Panc1 (cell line): ENCODE results near the gene SLC25A34. TPM values are rescaled to one million over a fixed set of nuclear protein-coding genes. Genes with fewer than 3 reads are reported as not detected.

Experiments used
- ATAC-seq: fragments of 200-7000 bp; cut with Tn5 transposase; 2 replicates; pipeline ENCODE4 v1.9.1; 2020; ENCODE audit warnings: mild to moderate bottlenecking, moderate library complexity
- BruUV-seq: library from RNA; stranded (reverse); fragments of 400-500 nt; replicated peaks from 2 replicates; lab custom pipeline; 2021; lab: Mats Ljungman, UMichigan
- CTCF ChIA-PET: fragments of 300-600 bp; sonication (Branson Sonifier 250); formaldehyde crosslinking; loops from one replicate; lab custom pipeline; 2022; ENCODE audit warnings: antibody characterized with exemption; lab: Charles Lee
- POLR2A ChIA-PET: fragments of 300-600 bp; sonication (Branson Sonifier 250); formaldehyde crosslinking; loops from one replicate; lab custom pipeline; 2022; ENCODE audit warnings: antibody characterized with exemption; lab: Charles Lee
- DNase-seq: peaks from one replicate; pipeline ENCODE4 v3.0.0-alpha.2; 2010; ENCODE audit warnings: low read depth, low spot score
- H3K27ac ChIP-seq: 2 replicates; pipeline ENCODE4 v1.5.1; 2011; ENCODE audit warnings: mild to moderate bottlenecking, low read length, inconsistent platforms
- H3K27me3 ChIP-seq: fragments of 200-500 bp; sonication (Bioruptor generic); 2 replicates; pipeline ENCODE4 v1.6.0; 2014; ENCODE audit warnings: low read length, inconsistent platforms; ENCODE audit not compliant: control insufficient read depth, insufficient read depth
- H3K36me3 ChIP-seq: fragments of 200-500 bp; sonication (Bioruptor generic); 2 replicates; pipeline ENCODE4 v1.5.1; 2014; ENCODE audit warnings: inconsistent platforms, mild to moderate bottlenecking, low read length, moderate library complexity; ENCODE audit not compliant: control insufficient read depth, insufficient read depth
- H3K4me1 ChIP-seq: 2 replicates; pipeline ENCODE4 v1.5.1; 2011; ENCODE audit warnings: inconsistent platforms, mild to moderate bottlenecking, low read length, moderate library complexity; ENCODE audit not compliant: control insufficient read depth, insufficient read depth
- H3K4me3 ChIP-seq, 2 experiments: 2 replicates each; pipeline ENCODE4 v1.5.1; 2011 to 2012; ENCODE audit warnings: low read depth in 2 of 2, low read length in 2 of 2, mild to moderate bottlenecking in 2 of 2, inconsistent platforms in 1 of 2, moderate library complexity in 1 of 2
- H3K9me3 ChIP-seq: fragments of 200-500 bp; sonication (Bioruptor generic); 2 replicates; pipeline ENCODE4 v1.5.1; 2014; ENCODE audit warnings: low read depth, mild to moderate bottlenecking, inconsistent platforms, low read length, moderate library complexity; ENCODE audit not compliant: control insufficient read depth, insufficient read depth
- POLR2AphosphoS5 ChIP-seq: IDR thresholded peaks from 2 replicates; pipeline ENCODE4 v1.6.1; 2012; ENCODE audit warnings: mild to moderate bottlenecking, low read depth, low read length, moderate library complexity
- SIN3A ChIP-seq: IDR thresholded peaks from 2 replicates; pipeline ENCODE4 v1.6.1; 2012; ENCODE audit warnings: low read depth, mild to moderate bottlenecking, low read length, moderate library complexity, borderline replicate concordance; ENCODE audit not compliant: insufficient read depth
- TCF7L2 ChIP-seq: IDR thresholded peaks from 2 replicates; pipeline ENCODE4 v1.6.1; 2011; ENCODE audit warnings: mild to moderate bottlenecking, low read depth, low read length, inconsistent platforms
- in situ Hi-C: cut with HindIII; loops from 2 replicates; pipeline ENCODE4 v1.10.0; 2016; ENCODE audit warnings: low sequenced_read_pairs, low pct_unique_long_range_greater_than_20kb
- intact Hi-C: fragments of 100-400 bp; cut with micrococcal nuclease; formaldehyde crosslinking; loops from one replicate; pipeline ENCODE4 v1.10.0; 2022; ENCODE audit not compliant: unreplicated experiment
- total RNA-seq: library from RNA; stranded (reverse); gene quantifications from one replicate; pipeline ENCODE4 v1.2.1, GENCODE V29; 2021; ENCODE audit not compliant: unreplicated experiment
- TF ChIP-seq, protein P1 (sequence below), 2 experiments: IDR thresholded peaks; 2 replicates each; pipeline ENCODE4 v1.6.1; 2011 to 2012; ENCODE audit warnings: low read depth in 2 of 2, control low read depth in 1 of 2, low read length in 1 of 2, mild to moderate bottlenecking in 1 of 2, moderate library complexity in 1 of 2; ENCODE audit not compliant: insufficient read depth in 1 of 2
- TF ChIP-seq, protein P2 (sequence below): fragments of 450-650 bp; IDR thresholded peaks from 2 replicates; pipeline ENCODE4 v1.5.1; 2017; ENCODE audit warnings: mild to moderate bottlenecking

The SLC25A34 gene
- total RNA-seq, 1 experiment from 2014 or later, result 0.64 TPM

DNA sequence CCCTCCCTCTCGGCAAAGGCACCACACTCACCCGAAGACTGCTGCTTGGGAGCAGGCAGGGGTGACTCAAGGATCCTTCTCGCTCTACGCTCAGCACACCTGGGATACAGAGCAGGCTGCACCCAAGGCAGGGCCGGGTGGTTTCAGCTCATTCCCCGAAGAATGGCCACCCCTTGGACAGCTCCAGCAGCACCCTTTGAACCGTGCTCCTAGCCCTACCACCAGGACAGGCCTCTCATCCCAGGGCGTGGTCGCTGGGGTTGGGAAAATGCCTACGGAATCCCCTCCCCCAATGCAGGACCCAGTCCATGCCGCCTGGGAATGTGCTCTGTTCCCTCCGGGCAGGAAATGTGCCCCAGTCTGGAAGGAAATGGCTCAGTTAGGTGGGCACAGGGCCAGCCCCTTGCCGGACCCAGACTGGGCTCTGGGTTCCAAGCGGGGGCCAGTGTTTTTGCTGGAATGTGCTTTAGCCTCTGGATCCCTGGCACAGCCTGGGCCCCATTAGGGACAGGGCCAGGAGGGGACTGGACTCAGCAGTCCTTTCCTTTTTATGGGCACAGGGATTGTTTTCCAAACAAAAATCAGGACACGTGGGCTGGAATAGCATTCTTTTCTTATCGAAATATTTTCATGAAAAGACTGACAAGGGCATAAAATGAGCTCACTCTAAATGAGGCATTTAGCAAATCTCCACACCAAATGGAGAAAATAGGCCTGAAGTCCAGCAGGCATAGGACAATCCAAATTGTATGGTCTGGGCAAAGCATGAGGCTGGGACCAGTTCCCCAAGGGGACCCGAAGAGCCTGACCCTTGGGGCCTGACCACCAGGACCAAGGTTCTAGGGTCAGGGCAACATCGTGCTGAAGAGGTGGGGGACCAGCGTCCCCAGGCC, 13.6 kb downstream of the SLC25A34 start:
- BruUV-seq, result no TSS peak
- Histone ChIP-seq H3K27ac (peak overlapping the region; percentile 3; the same call in 1 of the 2 replicates), H3K27me3 (no peaks in the 10 kb centered on the region), H3K36me3 (no peaks in the 10 kb centered on the region), H3K4me3 (no peak overlapping the region), H3K4me1 (peaks cover 15% of the 10 kb centered on the region), H3K9me3 (no peaks in the 10 kb centered on the region)
- POLR2A ChIA-PET, result no interaction called here
- TF ChIP-seq SIN3A, result no peak
- TF ChIP-seq TCF7L2, result no peak
- TF ChIP-seq, protein P1, sequence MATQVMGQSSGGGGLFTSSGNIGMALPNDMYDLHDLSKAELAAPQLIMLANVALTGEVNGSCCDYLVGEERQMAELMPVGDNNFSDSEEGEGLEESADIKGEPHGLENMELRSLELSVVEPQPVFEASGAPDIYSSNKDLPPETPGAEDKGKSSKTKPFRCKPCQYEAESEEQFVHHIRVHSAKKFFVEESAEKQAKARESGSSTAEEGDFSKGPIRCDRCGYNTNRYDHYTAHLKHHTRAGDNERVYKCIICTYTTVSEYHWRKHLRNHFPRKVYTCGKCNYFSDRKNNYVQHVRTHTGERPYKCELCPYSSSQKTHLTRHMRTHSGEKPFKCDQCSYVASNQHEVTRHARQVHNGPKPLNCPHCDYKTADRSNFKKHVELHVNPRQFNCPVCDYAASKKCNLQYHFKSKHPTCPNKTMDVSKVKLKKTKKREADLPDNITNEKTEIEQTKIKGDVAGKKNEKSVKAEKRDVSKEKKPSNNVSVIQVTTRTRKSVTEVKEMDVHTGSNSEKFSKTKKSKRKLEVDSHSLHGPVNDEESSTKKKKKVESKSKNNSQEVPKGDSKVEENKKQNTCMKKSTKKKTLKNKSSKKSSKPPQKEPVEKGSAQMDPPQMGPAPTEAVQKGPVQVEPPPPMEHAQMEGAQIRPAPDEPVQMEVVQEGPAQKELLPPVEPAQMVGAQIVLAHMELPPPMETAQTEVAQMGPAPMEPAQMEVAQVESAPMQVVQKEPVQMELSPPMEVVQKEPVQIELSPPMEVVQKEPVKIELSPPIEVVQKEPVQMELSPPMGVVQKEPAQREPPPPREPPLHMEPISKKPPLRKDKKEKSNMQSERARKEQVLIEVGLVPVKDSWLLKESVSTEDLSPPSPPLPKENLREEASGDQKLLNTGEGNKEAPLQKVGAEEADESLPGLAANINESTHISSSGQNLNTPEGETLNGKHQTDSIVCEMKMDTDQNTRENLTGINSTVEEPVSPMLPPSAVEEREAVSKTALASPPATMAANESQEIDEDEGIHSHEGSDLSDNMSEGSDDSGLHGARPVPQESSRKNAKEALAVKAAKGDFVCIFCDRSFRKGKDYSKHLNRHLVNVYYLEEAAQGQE (IDR thresholded peaks at IDR 0.05; ENCODE audit: insufficient read depth in 1 of 2, low read depth in 2 of 2, low read length in 1 of 2), result no peak
- TF ChIP-seq POLR2AphosphoS5, result no peak
- TF ChIP-seq, protein P2, sequence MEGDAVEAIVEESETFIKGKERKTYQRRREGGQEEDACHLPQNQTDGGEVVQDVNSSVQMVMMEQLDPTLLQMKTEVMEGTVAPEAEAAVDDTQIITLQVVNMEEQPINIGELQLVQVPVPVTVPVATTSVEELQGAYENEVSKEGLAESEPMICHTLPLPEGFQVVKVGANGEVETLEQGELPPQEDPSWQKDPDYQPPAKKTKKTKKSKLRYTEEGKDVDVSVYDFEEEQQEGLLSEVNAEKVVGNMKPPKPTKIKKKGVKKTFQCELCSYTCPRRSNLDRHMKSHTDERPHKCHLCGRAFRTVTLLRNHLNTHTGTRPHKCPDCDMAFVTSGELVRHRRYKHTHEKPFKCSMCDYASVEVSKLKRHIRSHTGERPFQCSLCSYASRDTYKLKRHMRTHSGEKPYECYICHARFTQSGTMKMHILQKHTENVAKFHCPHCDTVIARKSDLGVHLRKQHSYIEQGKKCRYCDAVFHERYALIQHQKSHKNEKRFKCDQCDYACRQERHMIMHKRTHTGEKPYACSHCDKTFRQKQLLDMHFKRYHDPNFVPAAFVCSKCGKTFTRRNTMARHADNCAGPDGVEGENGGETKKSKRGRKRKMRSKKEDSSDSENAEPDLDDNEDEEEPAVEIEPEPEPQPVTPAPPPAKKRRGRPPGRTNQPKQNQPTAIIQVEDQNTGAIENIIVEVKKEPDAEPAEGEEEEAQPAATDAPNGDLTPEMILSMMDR, result no peak
- no peak for DNase-seq
- CTCF ChIA-PET, result no interaction called here
- in situ Hi-C loops, result no loop called here
- no peak for ATAC-seq
- intact Hi-C loops, result loop anchor here (10.0 kb wide), 1 partner anchor 135 kb away; the partner anchor contains the start of gene DDI2

DNA sequence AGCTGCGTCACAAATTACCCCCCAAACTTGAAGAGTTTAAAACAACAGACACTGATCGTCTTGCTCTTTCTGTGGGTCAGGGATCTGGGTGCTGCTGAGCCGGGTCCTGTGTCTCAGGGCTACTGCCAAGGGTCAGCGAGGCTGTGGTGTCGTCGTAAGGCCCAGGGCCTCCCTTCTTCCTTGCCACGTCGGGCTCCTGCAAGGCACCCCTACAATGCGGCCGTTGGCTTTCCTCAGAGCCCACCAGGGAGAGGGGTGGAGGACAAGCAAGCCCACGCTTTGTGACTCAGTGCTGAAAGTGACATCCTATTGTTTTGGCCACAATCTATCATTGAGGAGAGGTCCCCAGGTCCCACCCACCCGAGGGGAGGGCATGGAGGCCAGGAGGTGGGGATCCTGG, 14.9 kb downstream of the SLC25A34 start:
- intact Hi-C loops, result no loop called here
- TF ChIP-seq SIN3A, result no peak
- no peak for TF ChIP-seq TCF7L2
- TF ChIP-seq, protein P1 (IDR thresholded peaks at IDR 0.05; ENCODE audit: insufficient read depth in 1 of 2, low read depth in 2 of 2, low read length in 1 of 2), result no peak
- TF ChIP-seq, protein P2, result no peak
- no peak for TF ChIP-seq POLR2AphosphoS5

More for the DNA sequence above, 14.9 kb downstream of the SLC25A34 start:
- Histone ChIP-seq H3K36me3 (no peaks in the 10 kb centered on the region), H3K27me3 (no peaks in the 10 kb centered on the region), H3K4me3 (no peak overlapping the region), H3K27ac (no peak overlapping the region), H3K9me3 (no peaks in the 10 kb centered on the region), H3K4me1 (peaks cover 19% of the 10 kb centered on the region)
- ChIA-PET CTCF (no interaction called here), POLR2A (no interaction called here)
- DNase-seq, result no peak
- ATAC-seq, result no peak
- in situ Hi-C loops, result no loop called here
- no TSS peak for BruUV-seq
